K562 (cell line): Measurements from ENCODE around the gene SPAG9. TPM values are rescaled to one million over a fixed set of nuclear protein-coding genes. Genes with fewer than 3 reads are reported as not detected.

Experiments used
- BRD9 ChIP-seq: fragments of 450-650 bp; IDR thresholded peaks from 2 replicates; pipeline ENCODE4 v1.6.1; 2018; ENCODE audit warnings: low read depth; ENCODE audit not compliant: partially characterized antibody
- GTF2A2 ChIP-seq: IDR thresholded peaks from 2 replicates; pipeline ENCODE4 v1.6.1; 2016; ENCODE audit warnings: mild to moderate bottlenecking, missing genetic modification characterization, missing compliant biosample characterization
- MCM3 ChIP-seq: fragments of 450-650 bp; IDR thresholded peaks from 2 replicates; pipeline ENCODE4 v1.6.1; 2016
- MECOM ChIP-seq: fragments of 250-450 bp; sonication (Bioruptor Pico); IDR thresholded peaks from 2 replicates; pipeline ENCODE4 v1.8.0; 2022; ENCODE audit warnings: inconsistent platforms
- MGA ChIP-seq: fragments of 450-650 bp; IDR thresholded peaks from 2 replicates; pipeline ENCODE4 v1.6.1; 2016; ENCODE audit warnings: mild to moderate bottlenecking, moderate library complexity
- NCOA1 ChIP-seq: fragments of 450-650 bp; IDR thresholded peaks from 2 replicates; pipeline ENCODE4 v1.6.1; 2016; ENCODE audit warnings: low read depth
- PHF20 ChIP-seq: fragments of 450-650 bp; IDR thresholded peaks from 2 replicates; pipeline ENCODE4 v1.6.1; 2018; ENCODE audit not compliant: partially characterized antibody
- RBFOX2 ChIP-seq: fragments of 200-400 bp; formaldehyde crosslinking; IDR thresholded peaks from 2 replicates; pipeline ENCODE4 v1.6.1; 2017; ENCODE audit warnings: low read depth, mild to moderate bottlenecking, low read length, moderate library complexity
- ZBTB33 ChIP-seq: sonication (generic); formaldehyde crosslinking; IDR thresholded peaks from 2 replicates; pipeline ENCODE4 v1.8.1; 2023; ENCODE audit warnings: mild to moderate bottlenecking, missing genetic modification reagents
- ZNF436 ChIP-seq: fragments of 250-450, 450-650 bp; sonication (Bioruptor Pico); formaldehyde crosslinking; IDR thresholded peaks from 2 replicates; pipeline ENCODE4 v1.7.0; 2020; ENCODE audit warnings: mild to moderate bottlenecking
- ZNF696 ChIP-seq: fragments of 250-450 bp; sonication (Bioruptor Pico); conservative IDR thresholded peaks from 2 replicates; pipeline ENCODE4 v1.4.0; 2020; ENCODE audit warnings: mild to moderate bottlenecking, moderate library complexity
- polyA plus RNA-seq, 8 experiments: library from polyadenylated mRNA; depleted of rRNA in 4 of 8; stranded (reverse) in 5 of 8; unstranded in 3 of 8; fragments of >200 nt; fragmentation: Nextera tagmentation in 2 of 8; fragmentation: Illumina TruSeq in 1 of 8; extraction: Ambion mirVana in 2 of 8; extraction: Trizol in 1 of 8; gene quantifications; 2 replicates each; pipeline versions ENCODE4 v1.2.1 to v1.2.3, GENCODE V29; 2011 to 2014; ENCODE audit warnings: inconsistent platforms in 1 of 8, missing spikeins in 1 of 8
- total RNA-seq, 7 experiments: library from RNA; depleted of rRNA in 6 of 7; stranded (reverse); fragments of >200 nt in 6 of 7; fragmentation: Illumina TruSeq in 2 of 7; extraction: Trizol in 2 of 7; gene quantifications; 2 replicates each; pipeline versions ENCODE4 v1.2.1 to v1.2.3, GENCODE V29; 2011 to 2021; ENCODE audit warnings: low replicate concordance in 1 of 7
- TF ChIP-seq, protein P1 (sequence below): fragments of 250-450 bp; sonication (Bioruptor Pico); IDR thresholded peaks from 2 replicates; pipeline ENCODE4 v1.5.0; 2020; ENCODE audit warnings: mild to moderate bottlenecking
- TF ChIP-seq, protein P2 (sequence below): fragments of 250-450 bp; sonication (Bioruptor Pico); IDR thresholded peaks from 2 replicates; pipeline ENCODE4 v1.4.0; 2020

SPAG9 gene
- total and polyA plus RNA-seq, 9 of the 15 experiments (the other 6 are each of a cell fraction or from before 2014, with no cell fraction given) = 12.2 to 99.2 (median 58.2) TPM

DNA sequence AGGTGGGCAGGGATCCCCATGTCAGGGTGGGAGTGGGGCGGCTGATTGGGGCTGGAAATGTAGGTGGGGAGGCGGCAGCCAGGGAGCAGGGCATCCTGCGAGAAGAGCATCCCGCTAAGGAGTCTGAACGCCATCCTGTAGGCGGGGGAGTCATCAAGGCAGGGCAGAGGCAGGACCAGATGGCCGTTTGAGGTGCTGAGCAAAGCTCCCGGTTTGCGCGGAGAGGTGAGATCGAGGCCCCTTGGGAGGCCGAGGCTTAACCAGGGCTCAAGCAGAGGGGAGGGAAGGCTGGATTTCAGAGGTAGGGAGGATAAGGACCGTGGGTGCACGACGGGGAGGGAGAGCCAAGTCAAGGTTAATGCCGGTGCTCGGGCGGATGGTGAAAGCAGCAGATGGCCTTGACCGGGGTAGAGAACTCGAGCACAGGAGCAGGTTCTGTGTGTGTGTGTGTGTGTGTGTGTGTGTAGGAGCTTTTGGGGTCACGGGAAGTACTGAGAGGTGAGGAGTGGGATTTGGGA is 45.1 kb upstream of the SPAG9 start (continued):
- TF ChIP-seq MGA (peak; percentile 12; the same call in 1 of the 2 replicates), MCM3 (no peak), NCOA1 (peak; percentile 61; the same call in 1 of the 2 replicates), ZNF696 (CRISPR knock-in tag) (no peak), GTF2A2 (tag) (no peak), PHF20 (peak; percentile 90), ZNF436 (CRISPR knock-in tag) (no peak), BRD9 (peak; percentile 62), MECOM (CRISPR knock-in tag) (no peak), ZBTB33 (CRISPR knock-in tag) (0 out of 2 replicates have a peak, but pooled peaks have one; percentile 9), RBFOX2 (no peak)
- TF ChIP-seq, protein P1, sequence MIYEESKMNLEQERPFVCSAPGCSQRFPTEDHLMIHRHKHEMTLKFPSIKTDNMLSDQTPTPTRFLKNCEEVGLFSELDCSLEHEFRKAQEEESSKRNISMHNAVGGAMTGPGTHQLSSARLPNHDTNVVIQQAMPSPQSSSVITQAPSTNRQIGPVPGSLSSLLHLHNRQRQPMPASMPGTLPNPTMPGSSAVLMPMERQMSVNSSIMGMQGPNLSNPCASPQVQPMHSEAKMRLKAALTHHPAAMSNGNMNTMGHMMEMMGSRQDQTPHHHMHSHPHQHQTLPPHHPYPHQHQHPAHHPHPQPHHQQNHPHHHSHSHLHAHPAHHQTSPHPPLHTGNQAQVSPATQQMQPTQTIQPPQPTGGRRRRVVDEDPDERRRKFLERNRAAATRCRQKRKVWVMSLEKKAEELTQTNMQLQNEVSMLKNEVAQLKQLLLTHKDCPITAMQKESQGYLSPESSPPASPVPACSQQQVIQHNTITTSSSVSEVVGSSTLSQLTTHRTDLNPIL = no peak
- TF ChIP-seq, protein P2, sequence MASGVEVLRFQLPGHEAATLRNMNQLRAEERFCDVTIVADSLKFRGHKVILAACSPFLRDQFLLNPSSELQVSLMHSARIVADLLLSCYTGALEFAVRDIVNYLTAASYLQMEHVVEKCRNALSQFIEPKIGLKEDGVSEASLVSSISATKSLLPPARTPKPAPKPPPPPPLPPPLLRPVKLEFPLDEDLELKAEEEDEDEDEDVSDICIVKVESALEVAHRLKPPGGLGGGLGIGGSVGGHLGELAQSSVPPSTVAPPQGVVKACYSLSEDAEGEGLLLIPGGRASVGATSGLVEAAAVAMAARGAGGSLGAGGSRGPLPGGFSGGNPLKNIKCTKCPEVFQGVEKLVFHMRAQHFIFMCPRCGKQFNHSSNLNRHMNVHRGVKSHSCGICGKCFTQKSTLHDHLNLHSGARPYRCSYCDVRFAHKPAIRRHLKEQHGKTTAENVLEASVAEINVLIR (CRISPR knock-in tag) = no peak
